GM12891 (cell line): ENCODE results near the gene ATXN3L.

Experiments used
- POLR2A ChIP-seq: IDR thresholded peaks from 2 replicates; pipeline ENCODE4 v1.6.1; 2011; ENCODE audit warnings: low read depth, low read length, control low read depth
- POLR2AphosphoS5 ChIP-seq: IDR thresholded peaks from 2 replicates; pipeline ENCODE4 v1.6.1; 2011; ENCODE audit warnings: low read depth, low read length, control low read depth
- TAF1 ChIP-seq: IDR thresholded peaks from 2 replicates; pipeline ENCODE4 v1.6.1; 2011; ENCODE audit warnings: low read depth, low read length, control low read depth

DNA sequence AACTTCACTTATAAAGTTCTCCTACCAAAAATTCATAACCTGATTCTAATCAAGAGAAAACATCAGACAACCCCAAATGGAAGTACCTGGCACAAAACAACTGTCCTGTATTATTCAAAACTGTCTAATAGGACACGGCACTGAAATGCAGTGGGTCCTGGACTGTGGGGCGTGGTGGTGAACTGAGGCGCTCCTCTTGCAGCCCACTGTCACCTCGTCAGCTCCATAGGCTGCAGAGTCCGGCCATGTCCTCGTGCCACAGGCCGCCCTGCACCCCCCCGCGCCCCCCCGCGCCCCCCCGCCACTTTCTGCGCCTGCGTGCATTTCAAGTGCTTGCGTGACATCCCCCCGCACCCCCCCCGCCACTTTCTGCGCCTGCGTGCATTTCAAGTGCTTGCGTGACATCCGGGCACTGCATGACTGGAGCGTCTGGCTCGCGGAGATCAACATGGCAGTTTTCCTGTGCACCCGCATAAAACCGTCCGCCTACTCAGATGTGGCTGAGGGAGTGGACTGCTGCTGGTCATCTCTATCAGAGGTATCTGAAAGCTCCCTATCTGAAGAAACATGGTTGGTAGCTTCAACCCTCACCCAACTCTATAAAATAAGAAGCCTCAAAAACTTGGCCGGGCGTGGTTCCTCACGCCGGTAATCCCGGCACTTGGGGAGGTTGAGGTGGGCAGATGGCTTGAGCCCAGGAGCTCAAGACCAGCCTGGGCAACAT, 28.8 kb downstream of the ATXN3L start:
- TF ChIP-seq POLR2A (no peak), TAF1 (no peak), POLR2AphosphoS5 (no peak)
